IMR-90 (cell line): ENCODE results near the gene GRIA3. TPM values are rescaled to one million over a fixed set of nuclear protein-coding genes. Genes with fewer than 3 reads are reported as not detected.

ENCODE experiments used
- ATAC-seq: fragments of 200-7000 bp; cut with Tn5 transposase; 2 replicates; pipeline ENCODE4 v1.9.1; 2020; ENCODE audit warnings: low read depth, mild to moderate bottlenecking, moderate library complexity
- BruUV-seq: library from RNA; stranded (reverse); fragments of 400-500 nt; replicated peaks from 2 replicates; lab custom pipeline; 2021; lab: Mats Ljungman, UMichigan
- CTCF ChIA-PET: fragments of 300-600 bp; formaldehyde crosslinking; extraction: SDS; loops from one replicate; lab custom pipeline; 2021; ENCODE audit warnings: antibody characterized with exemption; lab: Yijun Ruan, JAX
- POLR2A ChIA-PET: fragments of 300-600 bp; sonication (Branson Sonifier 250); formaldehyde crosslinking; loops from one replicate; lab custom pipeline; 2022; ENCODE audit warnings: antibody characterized with exemption; ENCODE audit not compliant: unreplicated experiment; lab: Charles Lee
- DNase-seq: peaks from one replicate; pipeline ENCODE4 v3.0.0; 2013
- H2AFZ ChIP-seq: replicated peaks from 2 replicates; pipeline ENCODE3; 2013; ENCODE audit warnings: low read length, mild to moderate bottlenecking; ENCODE audit not compliant: poor library complexity
- H2AK5ac ChIP-seq: 2 replicates; pipeline ENCODE4 v1.6.1; 2013; ENCODE audit warnings: low read depth, low read length, inconsistent platforms
- H2AK9ac ChIP-seq: replicated peaks from 2 replicates; pipeline ENCODE3; 2013; ENCODE audit warnings: mild to moderate bottlenecking, low read depth, low read length, moderate library complexity; ENCODE audit not compliant: poor library complexity
- H2BK120ac ChIP-seq: 2 replicates; pipeline ENCODE4 v1.6.1; 2013; ENCODE audit warnings: low read depth, low read length, inconsistent platforms
- H2BK15ac ChIP-seq: 3 replicates; pipeline ENCODE4 v1.6.1; 2013; ENCODE audit warnings: low read depth, low read length, inconsistent platforms
- H2BK20ac ChIP-seq: 2 replicates; pipeline ENCODE4 v1.6.1; 2013; ENCODE audit warnings: low read depth, mild to moderate bottlenecking, inconsistent platforms, low read length, moderate library complexity
- H2BK5ac ChIP-seq: 2 replicates; pipeline ENCODE4 v1.6.1; 2013; ENCODE audit warnings: mild to moderate bottlenecking, low read depth, low read length, inconsistent platforms; ENCODE audit not compliant: poor library complexity, severe bottlenecking
- H3K14ac ChIP-seq: replicated peaks from 2 replicates; pipeline ENCODE4 v1.6.1; 2013; ENCODE audit warnings: low read depth, low read length, inconsistent platforms
- H3K18ac ChIP-seq: 2 replicates; pipeline ENCODE4 v1.6.1; 2013; ENCODE audit warnings: low read depth, low read length, control low read depth
- H3K23ac ChIP-seq: 2 replicates; pipeline ENCODE4 v1.6.1; 2013; ENCODE audit warnings: low read depth, low read length, inconsistent platforms
- H3K27ac ChIP-seq: 2 replicates; pipeline ENCODE4 v1.5.1; 2013; ENCODE audit warnings: mild to moderate bottlenecking, control low read depth, low read length; ENCODE audit not compliant: insufficient read depth
- H3K27me3 ChIP-seq: 2 replicates; pipeline ENCODE4 v1.6.1; 2013; ENCODE audit warnings: low read length; ENCODE audit not compliant: control insufficient read depth, insufficient read depth
- H3K36me3 ChIP-seq: 2 replicates; pipeline ENCODE4 v1.6.1; 2013; ENCODE audit warnings: low read length, mixed read lengths; ENCODE audit not compliant: control insufficient read depth, insufficient read depth
- H3K4ac ChIP-seq: 2 replicates; pipeline ENCODE4 v1.6.1; 2013; ENCODE audit warnings: low read depth, low read length, inconsistent platforms
- H3K4me1 ChIP-seq: 2 replicates; pipeline ENCODE4 v1.6.1; 2013; ENCODE audit warnings: low read length, mixed read lengths; ENCODE audit not compliant: control insufficient read depth, insufficient read depth
- H3K4me2 ChIP-seq: 2 replicates; pipeline ENCODE4 v1.6.1; 2013; ENCODE audit warnings: low read depth, mild to moderate bottlenecking, control low read depth, low read length, moderate library complexity
- H3K4me3 ChIP-seq: 2 replicates; pipeline ENCODE4 v1.5.1; 2013; ENCODE audit warnings: low read depth, mild to moderate bottlenecking, control low read depth, low read length, moderate library complexity; ENCODE audit not compliant: insufficient read depth
- H3K56ac ChIP-seq: 2 replicates; pipeline ENCODE4 v1.6.1; 2013; ENCODE audit warnings: low read length, inconsistent platforms; ENCODE audit not compliant: insufficient read depth; ENCODE audit errors: extremely low read depth
- H3K79me1 ChIP-seq, 2 experiments: 2 replicates each; pipeline ENCODE4 v1.6.1; 2013; ENCODE audit warnings: low read length in 2 of 2, inconsistent platforms in 1 of 2, low read depth in 1 of 2
- H3K9ac ChIP-seq: 2 replicates; pipeline ENCODE4 v1.6.1; 2013; ENCODE audit warnings: low read depth, low read length, control low read depth
- H3K9me1 ChIP-seq: 2 replicates; pipeline ENCODE4 v1.6.1; 2013; ENCODE audit warnings: low read length, inconsistent platforms; ENCODE audit not compliant: insufficient read depth
- H3K9me3 ChIP-seq: 2 replicates; pipeline ENCODE4 v1.6.1; 2013; ENCODE audit warnings: low read length; ENCODE audit not compliant: control insufficient read depth, insufficient read depth
- H4K20me1 ChIP-seq: 2 replicates; pipeline ENCODE4 v1.6.1; 2013; ENCODE audit warnings: low read length, inconsistent platforms; ENCODE audit not compliant: insufficient read depth
- H4K5ac ChIP-seq: 2 replicates; pipeline ENCODE4 v1.6.1; 2013; ENCODE audit warnings: mild to moderate bottlenecking, low read depth, low read length, control low read depth
- H4K8ac ChIP-seq, 2 experiments: 2 replicates each; pipeline ENCODE4 v1.6.1; 2013; ENCODE audit warnings: low read depth in 2 of 2, low read length in 2 of 2, control low read depth in 1 of 2, inconsistent platforms in 1 of 2
- H4K91ac ChIP-seq: 2 replicates; pipeline ENCODE4 v1.6.1; 2013; ENCODE audit warnings: low read depth, low read length, inconsistent platforms; ENCODE audit not compliant: insufficient read depth
- BHLHE40 ChIP-seq: fragments of 150-350 bp; IDR thresholded peaks from 2 replicates; pipeline ENCODE4 v1.6.1; 2016; ENCODE audit warnings: mild to moderate bottlenecking, low read depth, low read length
- CHD1 ChIP-seq: IDR thresholded peaks from 2 replicates; pipeline ENCODE4 v1.6.1; 2012; ENCODE audit warnings: low read depth, low read length, improper control_type of control experiment
- FOS ChIP-seq: fragments of 150-350 bp; IDR thresholded peaks from 2 replicates; pipeline ENCODE4 v1.6.1; 2016; ENCODE audit warnings: low read depth, low read length
- MXI1 ChIP-seq: IDR thresholded peaks from 2 replicates; pipeline ENCODE4 v1.6.1; 2012; ENCODE audit warnings: low read depth, mild to moderate bottlenecking, low read length, moderate library complexity, borderline replicate concordance
- POLR2A ChIP-seq: IDR thresholded peaks from 2 replicates; pipeline ENCODE4 v1.6.1; 2012; ENCODE audit warnings: mild to moderate bottlenecking, low read depth, low read length
- RAD21 ChIP-seq: IDR thresholded peaks from 2 replicates; pipeline ENCODE4 v1.6.1; 2012; ENCODE audit warnings: low read length, improper control_type of control experiment
- WGBS, 2 experiments: methylation state at CpG; one replicate each; pipeline versions ENCODE4 v1.1.5 to v1.1.7; 2013; ENCODE audit warnings: missing lambda C conversion rate in 2 of 2; ENCODE audit not compliant: insufficient read length in 1 of 2; ENCODE audit errors: extremely low coverage in 2 of 2; 5-methylcytosine and 5-hydroxymethylcytosine counted together
- dilution Hi-C: fragments of 300-500 bp; cut with HindIII; formaldehyde crosslinking; loops from one replicate; pipeline ENCODE4 v1.14.3; 2018; ENCODE audit warnings: low sequenced_read_pairs; ENCODE audit not compliant: unreplicated experiment
- in situ Hi-C: fragments of 300-500 bp; cut with MboI; formaldehyde crosslinking; loops from 3 replicates; pipeline ENCODE4 v1.14.3; 2019; ENCODE audit warnings: low sequenced_read_pairs, inconsistent platforms, mixed read lengths
- intact Hi-C: fragments of 100-400 bp; cut with micrococcal nuclease; formaldehyde crosslinking; loops from 2 replicates; pipeline ENCODE4 v1.10.0; 2022
- polyA plus RNA-seq, 3 experiments: library from polyadenylated mRNA; depleted of rRNA; stranded (reverse); fragments of >200 nt; gene quantifications; 2 replicates each; pipeline ENCODE4 v1.2.3, GENCODE V29; 2012; ENCODE audit warnings: low replicate concordance in 1 of 3
- total RNA-seq: library from RNA; depleted of rRNA; stranded (reverse); fragments of >200 nt; gene quantifications from 2 replicates; pipeline ENCODE4 v1.2.3, GENCODE V29; 2012
- TF ChIP-seq, protein P1 (sequence below): fragments of 150-350 bp; IDR thresholded peaks from 2 replicates; pipeline ENCODE4 v1.6.1; 2016; ENCODE audit warnings: low read depth, mild to moderate bottlenecking, low read length, moderate library complexity, borderline replicate concordance
- TF ChIP-seq, protein P2 (sequence below): conservative IDR thresholded peaks from 2 replicates; pipeline ENCODE4 v1.5.1; 2012; ENCODE audit warnings: mild to moderate bottlenecking, low read depth, low read length, improper control_type of control experiment

GRIA3 gene
- total and polyA plus RNA-seq, 2 of the 4 experiments (the other 2 are of a cell fraction), result not detected

DNA sequence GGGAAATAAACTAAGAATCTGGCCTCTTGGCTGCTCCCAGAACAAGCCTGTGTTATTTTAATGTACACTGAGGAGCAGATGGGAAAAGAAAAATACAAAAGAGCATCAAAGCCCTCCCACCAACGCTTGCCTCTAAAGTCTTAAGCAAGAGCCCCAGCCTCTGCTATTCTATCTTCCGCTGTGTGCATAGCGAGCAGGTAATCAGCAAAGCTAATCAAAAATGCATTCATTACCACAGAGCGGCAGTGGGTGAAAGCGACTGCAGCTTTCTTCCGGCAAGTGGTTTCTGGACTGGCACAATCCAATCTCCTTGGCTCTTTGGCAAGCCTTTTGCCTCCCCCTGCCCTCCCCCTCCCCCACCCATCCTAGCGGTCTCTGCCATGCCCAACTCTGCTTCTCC is 13.5 kb upstream of the GRIA3 start:
- in situ Hi-C loops, result no loop called here
- H4K8ac ChIP-seq, result no peak overlapping the region
- H3K9me3 ChIP-seq, result no peaks in the 10 kb centered on the region
- H3K14ac ChIP-seq, result no peak overlapping the region
- H4K5ac ChIP-seq, result no peak overlapping the region
- no peak overlapping the region for H3K23ac ChIP-seq
- DNase-seq (no peak), ATAC-seq (no peak)
- no peak overlapping the region for H2BK15ac ChIP-seq
- H3K27ac ChIP-seq, result no peak overlapping the region
- H2BK120ac ChIP-seq, result no peak overlapping the region
- no peaks in the 10 kb centered on the region for H3K9me1 ChIP-seq
- H3K79me1 ChIP-seq, result no peaks in the 10 kb centered on the region
- WGBS, 2 experiments, result 55% methylated on average over 5 of the region's 7 CpGs; no CpG with 5 or more reads in 1 of the 2 experiments
- H3K56ac ChIP-seq, result no peak overlapping the region
- ChIA-PET CTCF (no interaction called here), POLR2A (no interaction called here)
- no peaks in the 10 kb centered on the region for H4K20me1 ChIP-seq
- no peaks in the 10 kb centered on the region for H3K36me3 ChIP-seq
- H2AFZ ChIP-seq, result no peak overlapping the region
- intact Hi-C loops, result no loop called here
- H2AK9ac ChIP-seq, result no peak overlapping the region
- H2BK5ac ChIP-seq, result no peak overlapping the region
- no peak overlapping the region for H3K4me2 ChIP-seq
- H3K4me1 ChIP-seq, result no peaks in the 10 kb centered on the region
- dilution Hi-C loops, result no loop called here
- H2AK5ac ChIP-seq, result no peak overlapping the region
- H3K9ac ChIP-seq, result no peak overlapping the region
- no peak overlapping the region for H3K18ac ChIP-seq
- H3K4ac ChIP-seq, result no peak overlapping the region
- no TSS peak for BruUV-seq
- H3K27me3 ChIP-seq, result no peaks in the 10 kb centered on the region
- H2BK20ac ChIP-seq, result no peak overlapping the region
- TF ChIP-seq RAD21 (no peak), MXI1 (no peak), FOS (no peak), POLR2A (no peak), BHLHE40 (no peak), CHD1 (no peak)
- TF ChIP-seq, protein P1, sequence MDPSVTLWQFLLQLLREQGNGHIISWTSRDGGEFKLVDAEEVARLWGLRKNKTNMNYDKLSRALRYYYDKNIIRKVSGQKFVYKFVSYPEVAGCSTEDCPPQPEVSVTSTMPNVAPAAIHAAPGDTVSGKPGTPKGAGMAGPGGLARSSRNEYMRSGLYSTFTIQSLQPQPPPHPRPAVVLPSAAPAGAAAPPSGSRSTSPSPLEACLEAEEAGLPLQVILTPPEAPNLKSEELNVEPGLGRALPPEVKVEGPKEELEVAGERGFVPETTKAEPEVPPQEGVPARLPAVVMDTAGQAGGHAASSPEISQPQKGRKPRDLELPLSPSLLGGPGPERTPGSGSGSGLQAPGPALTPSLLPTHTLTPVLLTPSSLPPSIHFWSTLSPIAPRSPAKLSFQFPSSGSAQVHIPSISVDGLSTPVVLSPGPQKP, result no peak
- TF ChIP-seq, protein P2, sequence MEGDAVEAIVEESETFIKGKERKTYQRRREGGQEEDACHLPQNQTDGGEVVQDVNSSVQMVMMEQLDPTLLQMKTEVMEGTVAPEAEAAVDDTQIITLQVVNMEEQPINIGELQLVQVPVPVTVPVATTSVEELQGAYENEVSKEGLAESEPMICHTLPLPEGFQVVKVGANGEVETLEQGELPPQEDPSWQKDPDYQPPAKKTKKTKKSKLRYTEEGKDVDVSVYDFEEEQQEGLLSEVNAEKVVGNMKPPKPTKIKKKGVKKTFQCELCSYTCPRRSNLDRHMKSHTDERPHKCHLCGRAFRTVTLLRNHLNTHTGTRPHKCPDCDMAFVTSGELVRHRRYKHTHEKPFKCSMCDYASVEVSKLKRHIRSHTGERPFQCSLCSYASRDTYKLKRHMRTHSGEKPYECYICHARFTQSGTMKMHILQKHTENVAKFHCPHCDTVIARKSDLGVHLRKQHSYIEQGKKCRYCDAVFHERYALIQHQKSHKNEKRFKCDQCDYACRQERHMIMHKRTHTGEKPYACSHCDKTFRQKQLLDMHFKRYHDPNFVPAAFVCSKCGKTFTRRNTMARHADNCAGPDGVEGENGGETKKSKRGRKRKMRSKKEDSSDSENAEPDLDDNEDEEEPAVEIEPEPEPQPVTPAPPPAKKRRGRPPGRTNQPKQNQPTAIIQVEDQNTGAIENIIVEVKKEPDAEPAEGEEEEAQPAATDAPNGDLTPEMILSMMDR, result no peak
- no peak overlapping the region for H4K91ac ChIP-seq
- H3K4me3 ChIP-seq, result no peak overlapping the region
